Natural killer cell treated with Interleukin-12 subunit alpha and Interleukin-12 subunit beta and Interleukin-15 and Interleukin-18, amount 100 ng/mL, for 72 hours (primary cell): ENCODE results near the gene MEIS2. TPM values are rescaled to one million over a fixed set of nuclear protein-coding genes. Genes with fewer than 3 reads are reported as not detected.

Source experiments
- ATAC-seq, 2 donors: fragments of 150-1000 bp; cut with Tn5 transposase in 1 of 2; sonication (Bioruptor Pico), chemical (Tn5 transposase) in 1 of 2; 2 replicates each; pipeline ENCODE4 v1.10.0; 2021
- DNase-seq: peaks from one replicate; pipeline ENCODE4 v3.0.0; 2022; ENCODE audit warnings: low spot score
- H3K27ac Mint-ChIP-seq, 2 donors: 1 replicate in 1 of 2; 2 replicates in 1 of 2; pipeline ENCODE4 v1.8.0; 2022; ENCODE audit warnings: mixed read lengths in 2 of 2, mild to moderate bottlenecking in 1 of 2, moderate library complexity in 1 of 2
- H3K27me3 Mint-ChIP-seq, 2 donors: 1 replicate in 1 of 2; 2 replicates in 1 of 2; pipeline ENCODE4 v1.8.0; 2022; ENCODE audit warnings: mixed read lengths in 2 of 2
- H3K36me3 Mint-ChIP-seq: one replicate; pipeline ENCODE4 v1.8.0; 2022; ENCODE audit warnings: mixed read lengths
- H3K4me1 Mint-ChIP-seq, 2 donors: 1 replicate in 1 of 2; 2 replicates in 1 of 2; pipeline ENCODE4 v1.8.0; 2022; ENCODE audit warnings: low read depth in 2 of 2, mixed read lengths in 2 of 2, mild to moderate bottlenecking in 1 of 2
- H3K4me3 Mint-ChIP-seq: one replicate; pipeline ENCODE4 v1.8.0; 2022; ENCODE audit warnings: mixed read lengths
- H3K9me3 Mint-ChIP-seq: 2 replicates; pipeline ENCODE4 v1.8.0; 2022; ENCODE audit warnings: mixed read lengths
- total RNA-seq, 2 donors: library from RNA; stranded (reverse); gene quantifications; one replicate each; pipeline ENCODE4 v1.2.3, GENCODE V29; 2022

MEIS2 gene
- total RNA-seq, 2 donors from 2014 or later = 0.26 TPM; not detected in 1

DNA sequence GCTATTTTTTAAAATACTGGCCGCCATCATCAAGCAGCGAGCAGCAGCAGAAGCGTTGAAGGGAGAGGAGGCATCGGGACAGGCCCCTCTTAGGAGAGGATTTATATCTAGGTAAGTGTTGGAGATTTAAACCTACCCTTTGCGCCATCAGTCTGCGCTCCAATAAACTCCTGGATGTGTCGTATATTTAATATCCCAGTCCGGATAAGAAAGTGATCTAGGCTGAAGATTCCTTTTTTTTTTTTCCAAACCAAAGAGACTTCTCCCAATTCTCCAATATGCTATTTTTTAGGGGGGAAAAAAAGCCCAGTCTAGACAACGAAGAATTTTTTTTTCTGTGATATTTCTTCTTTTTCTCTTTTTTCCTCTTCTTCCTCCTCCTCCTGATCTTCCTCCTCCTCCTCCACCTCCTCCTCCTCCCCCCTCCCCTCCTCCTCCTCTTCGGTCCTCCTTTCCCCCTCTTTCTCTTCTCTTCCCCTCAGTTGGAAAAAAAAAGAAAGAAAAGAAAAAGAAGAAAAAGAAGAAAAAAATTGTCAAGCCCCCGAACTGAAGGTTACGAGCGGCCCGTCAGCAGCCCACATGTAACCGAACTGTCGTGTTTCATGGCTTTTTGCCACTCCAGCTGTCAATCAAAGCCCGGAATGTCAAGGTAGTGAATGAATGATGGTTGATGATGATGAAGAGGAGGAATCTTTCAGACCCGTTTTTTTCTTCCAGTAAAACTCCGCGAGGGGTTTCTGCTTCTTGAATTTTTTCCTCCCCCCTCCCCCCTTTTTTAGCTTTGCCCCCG lies 835 bp downstream of the MEIS2 start:
- Mint-ChIP-seq H3K36me3 (peaks cover 17% of the 10 kb centered on the region), H3K4me3 (peak overlapping the region; percentile 90), H3K9me3 (peaks cover 6% of the 10 kb centered on the region), H3K27ac (peak overlapping the region; percentile 10 to 72), H3K27me3 (peaks cover 56 to 82% of the 10 kb centered on the region in 2 donors), H3K4me1 (peaks cover 39% of the 10 kb centered on the region in 2 donors)
- DNase-seq (no peak), ATAC-seq (no peak)

DNA sequence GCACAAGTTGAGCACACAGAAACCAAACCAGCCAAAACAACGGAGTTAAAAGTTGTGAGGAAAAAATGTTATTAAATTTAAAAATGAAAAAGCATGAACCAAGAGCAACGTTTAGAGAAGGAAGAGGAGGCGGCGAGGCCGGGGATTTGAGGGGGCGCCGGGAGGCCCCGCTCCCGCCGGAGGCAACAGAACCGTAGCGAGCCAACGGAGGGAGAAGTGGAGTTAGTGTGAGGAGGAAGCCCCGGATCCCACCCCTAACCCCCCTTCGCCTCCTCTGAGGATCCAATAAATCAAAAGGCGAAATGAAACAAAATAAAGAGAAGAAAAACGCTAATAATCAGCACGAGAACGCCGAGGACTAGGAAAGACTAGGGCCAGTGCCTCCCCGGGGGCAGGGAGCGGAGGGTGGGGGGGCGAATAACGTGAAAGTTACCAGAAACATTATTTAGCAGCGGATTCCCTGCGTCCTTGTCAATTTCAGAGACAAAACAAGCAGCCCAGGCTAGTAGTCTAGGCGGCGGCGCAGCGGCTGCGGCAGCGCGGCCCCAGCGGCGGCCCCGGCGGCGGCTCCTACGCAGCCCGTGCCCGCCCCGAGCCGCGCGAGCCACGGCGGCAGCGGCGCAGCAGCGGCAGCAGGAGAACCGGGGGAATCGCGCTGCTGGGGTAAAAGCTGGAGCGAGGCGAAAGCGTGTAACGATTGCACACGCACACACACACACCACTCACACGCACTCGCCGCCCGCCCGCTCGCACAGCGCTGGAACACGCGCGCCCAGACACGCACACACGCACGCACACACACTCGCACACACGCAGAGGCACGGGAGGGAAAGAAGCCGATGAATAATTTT lies 1.7 kb downstream of the MEIS2 start:
- Mint-ChIP-seq H3K27ac (no peak overlapping the region), H3K36me3 (peaks cover 17% of the 10 kb centered on the region), H3K4me3 (peak overlapping the region; percentile 90), H3K9me3 (peaks cover 6% of the 10 kb centered on the region), H3K4me1 (peaks cover 39% of the 10 kb centered on the region in 2 donors), H3K27me3 (peaks cover 53 to 82% of the 10 kb centered on the region in 2 donors)
- ATAC-seq (peak; percentile 58 to 69), DNase-seq (no peak)

DNA sequence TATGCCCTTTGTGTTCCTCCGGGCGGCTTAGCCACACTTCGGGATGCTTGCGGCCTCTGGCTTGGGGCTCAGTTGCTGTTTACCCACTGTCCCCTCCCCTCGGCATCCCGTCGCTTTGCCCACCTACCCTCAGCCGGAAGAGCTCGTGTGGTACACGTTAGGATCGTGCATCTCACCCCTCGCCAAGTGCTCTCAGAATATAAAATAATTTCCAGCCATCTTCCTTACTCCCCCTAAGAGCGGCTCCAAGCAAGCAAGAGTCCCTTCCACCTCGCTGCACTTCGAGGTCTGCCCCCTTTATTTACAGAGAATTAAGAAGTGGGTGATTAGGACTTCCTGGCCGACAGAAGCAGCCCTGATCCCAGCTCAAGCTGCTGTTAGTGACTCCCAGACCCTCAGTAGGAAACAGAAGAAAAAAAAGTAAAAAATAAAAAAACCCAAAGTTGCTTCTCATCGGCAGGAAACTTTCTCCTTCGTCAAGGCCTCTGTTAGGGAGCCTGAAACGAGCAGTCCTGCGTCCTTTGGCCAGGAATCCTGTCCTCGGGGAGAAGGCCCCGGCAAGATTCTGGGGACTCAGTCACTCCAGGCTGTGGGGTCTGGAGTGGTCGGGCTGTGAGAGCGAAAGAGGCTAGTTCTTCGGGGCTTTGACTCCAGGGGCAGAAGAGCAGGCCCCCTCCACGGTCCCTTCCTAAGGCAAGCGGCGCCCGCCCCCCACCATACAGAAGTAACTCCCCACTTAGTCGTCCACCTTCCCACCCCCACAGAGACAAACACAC lies 3.0 kb downstream of the MEIS2 start:
- peaks cover 11% of the 10 kb centered on the region for H3K36me3 Mint-ChIP-seq
- peaks cover 3% of the 10 kb centered on the region for H3K9me3 Mint-ChIP-seq
- DNase-seq (no peak), ATAC-seq (no peak)
- peaks cover 34 to 37% of the 10 kb centered on the region in 2 donors for H3K4me1 Mint-ChIP-seq
- peak overlapping the region; percentile 89 for H3K4me3 Mint-ChIP-seq
- H3K27ac Mint-ChIP-seq = no peak overlapping the region
- peaks cover 60 to 83% of the 10 kb centered on the region in 2 donors for H3K27me3 Mint-ChIP-seq

DNA sequence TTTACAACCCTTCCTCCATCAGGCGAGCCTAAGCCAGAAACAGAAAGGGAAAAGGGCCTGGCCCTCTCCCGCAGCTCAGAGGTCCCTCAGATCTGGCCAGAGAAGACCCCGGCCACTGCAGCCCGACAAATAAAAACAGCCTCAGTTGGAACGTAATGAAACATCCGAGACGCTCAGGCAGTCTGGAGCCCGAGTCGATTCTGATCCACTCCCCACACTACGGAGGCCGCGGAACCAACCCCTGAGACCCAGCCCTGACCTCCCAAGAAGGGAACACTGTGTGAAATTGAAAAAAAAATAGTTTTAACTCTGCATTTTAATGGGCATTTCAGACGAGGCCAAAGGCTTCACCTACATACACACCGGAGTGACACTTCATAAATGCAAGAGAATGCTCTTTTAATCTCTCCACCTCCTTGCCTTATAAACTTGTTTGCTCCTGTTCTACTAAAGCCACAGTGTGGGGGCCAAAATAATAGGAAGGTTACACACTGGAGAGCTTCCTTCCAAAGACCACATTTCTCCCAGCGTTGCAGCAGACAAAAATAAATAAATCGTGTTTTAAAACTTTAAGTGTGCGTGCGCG lies 3.7 kb downstream of the MEIS2 start:
- no peaks in the 10 kb centered on the region for H3K9me3 Mint-ChIP-seq
- H3K27me3 Mint-ChIP-seq = peaks cover 54 to 79% of the 10 kb centered on the region in 2 donors
- DNase-seq (no peak), ATAC-seq (no peak)
- no peak overlapping the region for H3K4me3 Mint-ChIP-seq
- peaks cover 7% of the 10 kb centered on the region for H3K36me3 Mint-ChIP-seq
- no peak overlapping the region for H3K27ac Mint-ChIP-seq
- H3K4me1 Mint-ChIP-seq = peaks cover 30 to 34% of the 10 kb centered on the region in 2 donors

DNA sequence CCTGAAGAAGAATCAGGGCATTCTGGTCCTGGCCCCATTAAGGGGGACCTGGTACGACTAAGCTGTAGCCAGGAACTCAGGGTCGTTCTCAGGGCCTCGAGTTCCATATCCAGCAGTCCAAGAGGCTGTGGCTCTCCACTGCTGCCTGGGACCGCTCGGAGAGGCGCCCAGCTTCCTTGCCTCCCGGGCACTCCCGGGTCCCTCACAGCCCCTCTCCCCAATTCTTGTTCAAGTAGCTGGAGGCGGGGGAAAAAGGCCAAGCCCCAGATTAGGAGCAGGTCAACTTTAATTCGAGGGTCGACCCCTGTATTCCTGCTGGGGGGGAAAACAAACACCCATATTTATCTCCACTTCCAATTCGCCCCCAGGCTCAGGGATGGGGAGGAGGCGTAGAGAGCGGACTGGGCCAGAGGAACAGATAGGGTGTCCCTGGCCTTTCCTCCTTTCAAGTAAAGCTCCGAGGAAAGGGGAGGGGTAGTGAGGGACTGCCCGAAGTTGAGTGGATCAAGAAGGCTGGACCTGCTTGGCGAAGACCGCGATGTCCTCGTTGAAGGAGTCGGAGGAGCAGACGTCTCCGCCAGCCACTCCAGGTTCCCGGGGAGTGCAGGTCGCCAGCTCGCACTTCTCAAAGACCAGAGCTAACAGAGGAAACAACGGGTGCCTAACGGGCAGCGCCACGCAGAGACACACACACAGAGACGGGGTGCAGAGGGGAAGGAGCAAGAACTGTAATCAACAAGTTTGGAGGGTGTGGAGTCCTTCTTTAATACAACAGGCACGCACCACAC lies 4.4 kb downstream of the MEIS2 start:
- peaks cover 7% of the 10 kb centered on the region for H3K36me3 Mint-ChIP-seq
- DNase-seq (no peak), ATAC-seq (no peak)
- peaks cover 26 to 30% of the 10 kb centered on the region in 2 donors for H3K4me1 Mint-ChIP-seq
- no peak overlapping the region for H3K27ac Mint-ChIP-seq
- no peaks in the 10 kb centered on the region for H3K9me3 Mint-ChIP-seq
- H3K4me3 Mint-ChIP-seq = no peak overlapping the region
- peaks cover 51 to 77% of the 10 kb centered on the region in 2 donors for H3K27me3 Mint-ChIP-seq

DNA sequence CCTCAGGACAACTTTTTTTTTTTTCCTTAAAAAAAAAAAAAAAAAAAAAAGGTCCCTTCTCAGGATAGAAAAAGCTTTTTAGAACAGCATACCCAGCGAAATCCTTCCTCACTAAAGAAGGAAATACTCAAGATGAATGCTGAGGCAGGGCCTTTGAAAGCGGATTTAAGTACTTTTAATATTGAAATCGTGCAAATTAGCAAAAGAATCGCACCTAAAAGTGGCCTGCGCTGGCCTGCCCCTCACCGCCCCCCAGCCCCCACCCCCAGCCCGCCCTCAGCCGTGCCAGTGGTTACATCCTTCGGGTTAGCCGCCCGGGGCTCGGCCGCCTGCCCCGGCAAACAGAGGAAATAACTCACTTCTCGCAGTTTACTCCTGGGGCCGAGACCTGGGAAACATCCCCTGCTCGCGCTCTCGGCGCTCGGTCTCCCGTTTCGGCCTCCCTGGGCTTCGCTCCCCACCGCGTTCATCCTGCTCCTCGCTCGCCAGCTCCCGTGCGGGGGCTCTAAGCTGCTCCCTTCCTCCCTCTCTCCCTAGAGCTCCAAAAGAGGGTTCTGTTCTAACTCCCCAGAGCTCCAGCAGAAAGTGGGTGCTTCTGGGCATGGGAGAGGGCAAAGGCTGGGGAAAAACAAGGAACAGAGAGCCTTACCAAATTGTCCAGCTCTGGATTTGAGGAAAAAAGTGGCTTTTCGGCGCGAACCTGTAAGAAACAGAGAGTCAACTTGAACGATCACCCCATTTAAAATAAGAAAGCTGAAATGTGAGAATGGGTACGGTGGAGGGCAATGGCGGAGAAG lies 5.2 kb downstream of the MEIS2 start:
- H3K4me3 Mint-ChIP-seq = peak overlapping the region; percentile 6
- H3K27me3 Mint-ChIP-seq = peaks cover 53 to 77% of the 10 kb centered on the region in 2 donors

DNA sequence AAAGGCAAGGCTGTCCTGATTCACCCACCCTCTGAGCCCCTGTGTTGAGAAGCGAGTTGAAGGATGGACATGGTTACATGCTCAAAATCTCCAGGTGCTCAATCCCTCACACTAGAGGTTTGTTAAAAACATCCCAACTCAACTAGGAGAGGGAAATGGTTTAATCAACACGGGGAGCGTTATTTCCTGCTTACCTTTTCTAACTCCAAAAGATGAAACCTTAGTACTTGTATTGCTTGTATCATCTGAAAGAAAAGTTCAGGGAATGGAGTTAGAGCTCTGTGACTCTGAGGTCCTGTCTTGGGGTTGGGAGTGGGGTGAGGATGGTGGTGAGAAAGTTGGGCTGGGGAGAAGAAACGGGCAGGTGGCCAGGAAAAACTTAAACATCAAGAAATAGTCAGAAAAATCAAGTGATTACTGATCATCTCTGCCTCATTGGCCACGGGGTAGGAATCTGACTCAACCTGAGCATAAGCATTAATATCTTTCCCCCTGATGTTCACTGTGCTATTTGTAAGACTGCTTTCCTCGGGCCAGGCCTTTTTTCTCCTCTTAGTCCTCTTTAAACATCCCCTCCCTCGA lies 5.9 kb downstream of the MEIS2 start:
- Mint-ChIP-seq H3K4me1 (peaks cover 16 to 20% of the 10 kb centered on the region in 2 donors), H3K4me3 (no peak overlapping the region), H3K36me3 (no peaks in the 10 kb centered on the region), H3K9me3 (no peaks in the 10 kb centered on the region), H3K27ac (no peak overlapping the region), H3K27me3 (peaks cover 51 to 72% of the 10 kb centered on the region in 2 donors)
- DNase-seq (no peak), ATAC-seq (no peak)

More for the DNA sequence above, 5.2 kb downstream of the MEIS2 start:
- no peak overlapping the region for H3K27ac Mint-ChIP-seq
- peaks cover 4% of the 10 kb centered on the region for H3K36me3 Mint-ChIP-seq
- DNase-seq (no peak), ATAC-seq (no peak)
- H3K9me3 Mint-ChIP-seq = no peaks in the 10 kb centered on the region
- peaks cover 19 to 23% of the 10 kb centered on the region in 2 donors for H3K4me1 Mint-ChIP-seq

DNA sequence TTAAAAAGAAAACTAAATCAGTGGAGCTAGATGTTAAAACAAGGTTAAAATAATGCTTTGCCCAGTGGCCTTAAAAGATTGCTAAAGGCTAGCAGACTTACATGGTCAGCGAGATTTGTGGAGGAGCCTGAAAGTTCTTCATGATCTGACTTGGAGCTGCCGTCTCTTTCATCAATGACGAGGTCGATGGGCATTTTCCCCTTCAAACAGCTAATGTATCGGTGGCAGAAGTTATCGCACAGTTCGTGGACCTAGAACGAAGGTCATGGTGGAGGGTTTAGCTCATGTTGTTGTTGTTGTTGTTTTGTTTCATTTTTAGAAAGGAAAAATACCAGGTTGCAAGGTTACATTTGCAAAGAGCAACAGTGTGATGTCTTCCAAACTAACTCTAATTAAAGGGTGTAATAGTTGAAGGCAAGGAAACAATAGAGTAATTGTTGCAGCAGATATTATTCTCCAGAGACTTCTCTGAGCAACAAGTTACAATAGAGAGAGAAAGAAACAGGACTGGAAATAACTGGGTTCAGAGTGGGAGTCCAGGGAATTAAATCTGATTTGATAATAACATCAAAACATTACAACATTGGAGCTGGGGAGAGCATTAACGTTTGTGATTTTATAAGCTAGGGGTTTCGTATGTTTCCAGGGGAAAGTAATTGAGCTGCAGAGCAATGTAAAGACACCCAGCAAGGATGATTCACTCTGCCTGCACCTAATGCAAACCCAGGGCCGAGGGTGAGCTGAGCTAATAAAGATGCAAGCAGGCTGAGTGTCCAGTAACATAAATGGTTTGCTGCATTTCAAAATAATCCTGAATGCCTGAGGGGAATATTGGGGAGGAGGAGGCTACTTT lies 6.6 kb downstream of the MEIS2 start:
- Mint-ChIP-seq H3K27ac (no peak overlapping the region), H3K36me3 (no peaks in the 10 kb centered on the region), H3K4me1 (peaks cover 16 to 17% of the 10 kb centered on the region in 2 donors), H3K27me3 (peaks cover 53 to 72% of the 10 kb centered on the region in 2 donors), H3K9me3 (no peaks in the 10 kb centered on the region), H3K4me3 (no peak overlapping the region)
- DNase-seq = no peak
- no peak for ATAC-seq

DNA sequence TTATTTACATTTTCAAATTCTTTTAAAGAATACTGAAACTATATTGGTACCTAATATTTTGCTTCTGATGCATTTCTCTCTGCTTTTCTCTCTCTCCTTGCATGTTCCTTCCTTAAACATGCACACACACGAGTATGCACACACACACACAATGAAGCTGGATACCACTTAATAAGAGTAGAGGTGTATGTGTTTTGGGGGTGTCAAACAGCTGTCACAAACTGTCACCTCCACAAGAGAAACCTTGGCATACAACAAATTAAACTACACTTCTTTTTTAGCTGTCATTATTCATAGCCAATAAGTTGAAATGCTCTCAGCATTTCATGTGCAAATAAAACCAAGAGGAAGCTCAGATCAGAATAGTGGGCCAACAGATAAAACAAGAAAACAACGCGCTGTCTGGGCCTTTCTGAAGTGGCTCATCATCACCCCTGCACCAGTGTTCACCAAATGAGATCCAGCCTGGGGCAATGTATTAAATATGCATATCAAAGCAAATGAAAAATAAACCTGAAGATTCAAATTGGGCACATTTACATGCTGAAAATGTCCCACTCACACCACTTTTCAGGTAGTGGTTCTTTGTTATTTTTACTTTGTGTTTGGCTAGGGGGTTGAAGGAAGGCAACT lies 9.7 kb downstream of the MEIS2 start:
- Mint-ChIP-seq H3K36me3 (no peaks in the 10 kb centered on the region), H3K9me3 (no peaks in the 10 kb centered on the region), H3K27me3 (peaks cover 36 to 57% of the 10 kb centered on the region in 2 donors), H3K4me3 (no peak overlapping the region), H3K27ac (no peak overlapping the region), H3K4me1 (peaks cover 0 to 2% of the 10 kb centered on the region in 2 donors)
- ATAC-seq = no peak
- no peak for DNase-seq

DNA sequence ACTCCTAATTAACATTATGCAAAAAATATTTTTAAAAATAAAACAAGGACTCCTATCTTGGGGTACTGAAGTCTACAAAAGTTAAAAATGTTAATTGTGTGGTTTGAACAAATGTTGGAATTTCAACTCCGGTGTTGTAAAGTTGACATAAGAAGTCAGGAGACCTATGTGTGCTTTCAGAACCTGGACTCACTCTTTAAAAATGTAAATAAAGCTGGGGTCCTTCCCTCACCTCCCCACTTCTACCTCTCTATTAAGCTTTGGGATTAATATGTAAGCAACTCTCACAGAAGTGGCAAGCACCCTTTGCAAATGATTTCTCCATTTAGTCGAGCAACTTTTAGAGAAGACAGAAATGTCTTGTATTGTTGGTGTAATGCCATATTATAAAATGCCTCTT lies 11.9 kb downstream of the MEIS2 start:
- Mint-ChIP-seq H3K4me3 (no peak overlapping the region), H3K27me3 (peaks cover 22 to 36% of the 10 kb centered on the region in 2 donors), H3K4me1 (no peaks in the 10 kb centered on the region), H3K36me3 (no peaks in the 10 kb centered on the region), H3K27ac (no peak overlapping the region), H3K9me3 (no peaks in the 10 kb centered on the region)
- ATAC-seq (no peak), DNase-seq (no peak)

DNA sequence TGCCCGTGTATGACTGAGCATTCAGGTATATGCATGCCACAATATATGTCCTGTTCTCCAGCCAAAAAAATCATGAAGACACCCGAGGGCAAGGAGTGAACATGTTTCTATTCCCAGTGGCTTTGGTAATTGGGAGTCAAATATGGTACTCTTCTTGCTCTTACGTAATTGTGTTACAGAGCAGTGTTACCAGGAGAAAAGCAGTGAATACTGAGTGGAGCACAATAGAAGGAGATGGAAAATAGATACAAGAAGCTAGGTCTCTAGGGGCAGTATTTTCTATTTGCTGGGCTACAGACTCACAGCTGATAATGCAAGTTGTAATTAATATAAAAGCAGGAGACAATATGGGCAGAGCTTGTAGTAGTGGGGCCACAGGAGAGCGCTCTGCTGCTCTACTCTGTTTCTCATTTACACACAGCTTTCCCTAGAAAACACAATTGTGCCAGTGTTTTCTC lies 13.2 kb downstream of the MEIS2 start:
- H3K27me3 Mint-ChIP-seq = peaks cover 13 to 25% of the 10 kb centered on the region in 2 donors
- DNase-seq (no peak), ATAC-seq (no peak)
- H3K36me3 Mint-ChIP-seq = no peaks in the 10 kb centered on the region
- no peak overlapping the region for H3K4me3 Mint-ChIP-seq
- no peaks in the 10 kb centered on the region for H3K9me3 Mint-ChIP-seq
- no peaks in the 10 kb centered on the region for H3K4me1 Mint-ChIP-seq
- H3K27ac Mint-ChIP-seq = no peak overlapping the region
